ENCODE measurements around the gene WFIKKN1. TPM values are rescaled to one million over a fixed set of nuclear protein-coding genes. Genes with fewer than 3 reads are reported as not detected.

WFIKKN1 gene
- polyA plus RNA-seq, 1 experiment, result not detected

DNA sequence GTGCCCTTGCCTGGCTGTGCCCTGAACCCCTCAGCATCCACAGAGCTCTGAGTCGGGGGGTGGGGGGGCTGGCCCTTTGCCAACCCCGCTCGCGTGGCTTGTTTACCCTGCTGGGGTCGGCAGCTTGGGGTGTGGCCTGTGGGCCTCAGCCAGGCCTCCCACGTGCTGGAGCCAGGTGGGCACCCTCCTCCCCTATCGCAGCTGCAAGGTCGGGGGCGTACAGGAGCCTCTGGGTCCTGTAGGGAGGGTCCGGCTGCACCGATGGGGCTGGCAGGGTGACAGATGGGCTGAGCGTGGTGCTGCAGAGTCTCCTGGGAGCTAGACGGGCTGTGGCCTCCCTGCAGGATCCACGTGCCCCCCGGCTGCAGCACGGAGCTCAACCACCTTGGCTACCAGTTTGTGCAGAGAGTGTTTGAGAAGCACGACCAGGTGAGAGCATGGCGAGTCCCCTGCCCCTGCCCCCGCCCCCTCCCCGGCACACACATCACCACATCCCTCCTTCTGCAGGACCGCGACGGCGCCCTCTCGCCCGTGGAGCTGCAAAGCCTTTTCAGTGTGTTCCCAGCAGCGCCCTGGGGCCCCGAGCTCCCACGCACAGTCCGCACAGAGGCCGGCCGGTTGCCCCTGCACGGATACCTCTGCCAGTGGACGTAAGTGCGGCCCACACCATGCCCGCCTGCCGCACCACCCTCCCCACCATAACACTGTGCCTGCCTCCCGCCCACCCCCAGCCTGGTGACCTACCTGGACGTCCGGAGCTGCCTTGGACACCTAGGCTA lies 40.8 kb downstream of the WFIKKN1 start:
- no peaks in the 10 kb centered on the region for H3K27me3 ChIP-seq (ENCODE audit: control insufficient read depth, insufficient read depth, low read length)
- POLR2A ChIA-PET, result no interaction called here
- CTCF ChIA-PET, result no interaction called here
- H3K9me3 ChIP-seq (ENCODE audit: control insufficient read depth, insufficient read depth, low read length), result no peaks in the 10 kb centered on the region; the same call in 1 of the 2 replicates
- DNase-seq (ENCODE audit: low read depth, low spot score), result no peak
- no peak overlapping the region for H3K27ac ChIP-seq (ENCODE audit: low read depth, low read length)
- no peak for TF ChIP-seq CTCF (IDR thresholded peaks at IDR 0.05; ENCODE audit: low read depth, low read length)
- H3K4me3 ChIP-seq (ENCODE audit: low read depth, low read length), result no peak overlapping the region

GRCh38 chr16:672371-672770 lies 41.6 kb downstream of the WFIKKN1 start:
- no peak overlapping the region for H3K27ac ChIP-seq (ENCODE audit: low read depth, low read length)
- H3K4me3 ChIP-seq (ENCODE audit: low read depth, low read length), result no peak overlapping the region
- ChIA-PET POLR2A (no interaction called here), CTCF (no interaction called here)
- TF ChIP-seq CTCF (IDR thresholded peaks at IDR 0.05; ENCODE audit: low read depth, low read length), result no peak
- no peaks in the 10 kb centered on the region for H3K27me3 ChIP-seq (ENCODE audit: control insufficient read depth, insufficient read depth, low read length)
- no peaks in the 10 kb centered on the region; the same call in 1 of the 2 replicates for H3K9me3 ChIP-seq (ENCODE audit: control insufficient read depth, insufficient read depth, low read length)
- DNase-seq (ENCODE audit: low read depth, low spot score), result no peak

GRCh38 chr16:672851-673250 lies 42.1 kb downstream of the WFIKKN1 start:
- no peak overlapping the region for H3K4me3 ChIP-seq (ENCODE audit: low read depth, low read length)
- POLR2A ChIA-PET, result no interaction called here
- TF ChIP-seq CTCF (IDR thresholded peaks at IDR 0.05; ENCODE audit: low read depth, low read length), result no peak
- H3K9me3 ChIP-seq (ENCODE audit: control insufficient read depth, insufficient read depth, low read length), result no peaks in the 10 kb centered on the region; the same call in 1 of the 2 replicates
- CTCF ChIA-PET, result no interaction called here
- H3K27me3 ChIP-seq (ENCODE audit: control insufficient read depth, insufficient read depth, low read length), result no peaks in the 10 kb centered on the region
- DNase-seq (ENCODE audit: low read depth, low spot score), result no peak
- H3K27ac ChIP-seq (ENCODE audit: low read depth, low read length), result no peak overlapping the region

DNA sequence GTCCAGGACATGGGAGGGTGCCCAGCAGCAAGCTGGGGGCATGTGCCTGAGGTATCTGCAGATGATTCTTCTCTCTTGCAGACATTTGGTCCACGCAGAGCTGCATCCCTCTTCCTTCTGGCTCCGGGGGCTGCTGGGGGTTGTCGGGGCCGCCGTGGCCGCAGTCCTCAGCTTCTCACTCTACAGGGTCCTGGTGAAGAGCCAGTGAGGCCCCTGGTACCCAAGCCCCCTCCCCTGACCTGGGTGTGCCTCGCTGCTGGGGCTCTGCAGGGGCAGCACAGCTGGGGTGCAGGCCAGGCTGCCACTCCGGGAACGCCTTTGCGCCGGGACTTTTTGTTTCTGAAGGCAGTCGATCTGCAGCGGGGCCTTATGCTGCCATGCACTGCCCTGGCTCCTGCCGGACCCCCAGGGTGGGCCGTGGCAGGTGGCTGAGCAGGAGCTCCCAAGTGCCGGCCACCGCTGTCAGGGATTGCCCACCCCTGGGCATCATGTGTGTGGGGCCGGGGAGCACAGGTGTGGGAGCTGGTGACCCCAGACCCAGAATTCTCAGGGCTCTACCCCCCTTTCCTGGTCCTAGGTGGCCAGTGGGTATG lies 42.7 kb downstream of the WFIKKN1 start:
- TF ChIP-seq CTCF (IDR thresholded peaks at IDR 0.05; ENCODE audit: low read depth, low read length), result no peak
- no peak overlapping the region for H3K27ac ChIP-seq (ENCODE audit: low read depth, low read length)
- no peak overlapping the region for H3K4me3 ChIP-seq (ENCODE audit: low read depth, low read length)
- H3K9me3 ChIP-seq (ENCODE audit: control insufficient read depth, insufficient read depth, low read length), result no peaks in the 10 kb centered on the region; the same call in 1 of the 2 replicates
- ChIA-PET POLR2A (no interaction called here), CTCF (no interaction called here)
- DNase-seq (ENCODE audit: low read depth, low spot score), result no peak
- no peaks in the 10 kb centered on the region for H3K27me3 ChIP-seq (ENCODE audit: control insufficient read depth, insufficient read depth, low read length)

GRCh38 chr16:674214-674881 lies 43.6 kb downstream of the WFIKKN1 start:
- Histone ChIP-seq H3K9me3 (ENCODE audit: control insufficient read depth, insufficient read depth, low read length) (no peaks in the 10 kb centered on the region; the same call in 1 of the 2 replicates), H3K27ac (ENCODE audit: low read depth, low read length) (no peak overlapping the region), H3K27me3 (ENCODE audit: control insufficient read depth, insufficient read depth, low read length) (no peaks in the 10 kb centered on the region), H3K4me3 (ENCODE audit: low read depth, low read length) (no peak overlapping the region)
- CTCF ChIA-PET, result no interaction called here
- DNase-seq (ENCODE audit: low read depth, low spot score), result no peak
- no peak for TF ChIP-seq CTCF (IDR thresholded peaks at IDR 0.05; ENCODE audit: low read depth, low read length)
- POLR2A ChIA-PET, result no interaction called here
